ENCODE results near the gene CNOT11.
"Not testable (repeated sequence)": the region's sequence is repeated elsewhere in the genome, so short reads cannot be mapped to it uniquely, and the experiment has no call there.

The CNOT11 gene

DNA sequence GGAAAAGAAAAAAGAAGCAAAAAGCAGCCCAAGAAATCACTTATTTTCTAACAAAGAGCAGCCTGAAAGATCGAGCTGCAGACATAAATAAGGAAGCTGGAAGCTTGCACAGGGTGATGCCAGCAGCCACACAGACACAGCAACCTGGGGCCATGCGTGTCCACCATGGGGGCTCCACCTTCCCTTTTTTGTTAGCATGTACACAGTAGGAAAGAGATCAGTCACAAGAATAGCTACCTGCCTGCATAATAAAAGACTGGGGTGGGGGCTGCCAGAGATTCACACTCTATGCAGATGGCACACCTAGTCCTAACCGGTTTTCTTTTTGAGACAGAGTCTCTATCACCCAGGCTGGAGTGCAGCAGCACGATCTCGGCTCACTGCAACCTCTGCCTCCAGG is 2.9 kb upstream of the CNOT11 start:
- peaks cover 15% of the 10 kb centered on the region for H3K79me2 ChIP-seq
- no peak overlapping the region for H3K4me2 ChIP-seq (ENCODE audit: low read length)
- H3K9me3 ChIP-seq (ENCODE audit: control insufficient read depth, low read length), result no peaks in the 10 kb centered on the region
- TF ChIP-seq, protein P1, sequence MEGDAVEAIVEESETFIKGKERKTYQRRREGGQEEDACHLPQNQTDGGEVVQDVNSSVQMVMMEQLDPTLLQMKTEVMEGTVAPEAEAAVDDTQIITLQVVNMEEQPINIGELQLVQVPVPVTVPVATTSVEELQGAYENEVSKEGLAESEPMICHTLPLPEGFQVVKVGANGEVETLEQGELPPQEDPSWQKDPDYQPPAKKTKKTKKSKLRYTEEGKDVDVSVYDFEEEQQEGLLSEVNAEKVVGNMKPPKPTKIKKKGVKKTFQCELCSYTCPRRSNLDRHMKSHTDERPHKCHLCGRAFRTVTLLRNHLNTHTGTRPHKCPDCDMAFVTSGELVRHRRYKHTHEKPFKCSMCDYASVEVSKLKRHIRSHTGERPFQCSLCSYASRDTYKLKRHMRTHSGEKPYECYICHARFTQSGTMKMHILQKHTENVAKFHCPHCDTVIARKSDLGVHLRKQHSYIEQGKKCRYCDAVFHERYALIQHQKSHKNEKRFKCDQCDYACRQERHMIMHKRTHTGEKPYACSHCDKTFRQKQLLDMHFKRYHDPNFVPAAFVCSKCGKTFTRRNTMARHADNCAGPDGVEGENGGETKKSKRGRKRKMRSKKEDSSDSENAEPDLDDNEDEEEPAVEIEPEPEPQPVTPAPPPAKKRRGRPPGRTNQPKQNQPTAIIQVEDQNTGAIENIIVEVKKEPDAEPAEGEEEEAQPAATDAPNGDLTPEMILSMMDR (IDR thresholded peaks at IDR 0.05), result no peak
- H3K27me3 ChIP-seq (ENCODE audit: control insufficient read depth, insufficient read depth, low read length), result no peaks in the 10 kb centered on the region
- no peak overlapping the region for H3K27ac ChIP-seq
- no peak overlapping the region for H2AFZ ChIP-seq
- no peak overlapping the region for H3K9ac ChIP-seq
- peaks cover 5% of the 10 kb centered on the region for H3K4me1 ChIP-seq
- no peak overlapping the region for H3K4me3 ChIP-seq (ENCODE audit: low read depth, low read length)
- H3K36me3 ChIP-seq (ENCODE audit: control insufficient read depth, insufficient read depth, low read length), result no peaks in the 10 kb centered on the region

DNA sequence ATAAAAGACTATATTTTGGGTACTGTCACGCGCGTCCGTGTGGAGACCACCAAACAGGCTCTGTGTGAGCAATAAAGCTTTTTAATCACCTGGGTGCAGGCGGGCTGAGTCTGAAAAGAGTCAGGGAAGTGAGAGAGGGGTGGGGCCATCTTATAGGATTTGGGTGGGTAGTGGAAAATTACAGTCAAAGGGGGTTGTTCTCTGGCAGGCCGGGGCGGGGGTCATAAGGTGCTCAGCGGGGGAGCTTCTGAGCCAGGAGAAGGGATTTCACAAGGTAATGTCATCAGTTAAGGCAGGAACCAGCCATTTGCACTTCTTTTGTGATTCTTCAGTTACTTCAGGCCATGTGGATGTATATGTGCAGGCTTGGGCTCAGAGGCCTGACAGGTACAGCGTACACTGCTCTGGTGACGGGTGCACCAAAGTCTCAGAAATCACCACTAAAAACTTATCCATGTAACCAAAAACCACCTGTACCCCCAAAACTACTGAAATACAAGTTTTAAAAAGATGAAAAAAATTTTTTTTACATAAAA is 1.4 kb upstream of the CNOT11 start:
- H3K79me2 ChIP-seq, result peaks cover 22% of the 10 kb centered on the region

DNA sequence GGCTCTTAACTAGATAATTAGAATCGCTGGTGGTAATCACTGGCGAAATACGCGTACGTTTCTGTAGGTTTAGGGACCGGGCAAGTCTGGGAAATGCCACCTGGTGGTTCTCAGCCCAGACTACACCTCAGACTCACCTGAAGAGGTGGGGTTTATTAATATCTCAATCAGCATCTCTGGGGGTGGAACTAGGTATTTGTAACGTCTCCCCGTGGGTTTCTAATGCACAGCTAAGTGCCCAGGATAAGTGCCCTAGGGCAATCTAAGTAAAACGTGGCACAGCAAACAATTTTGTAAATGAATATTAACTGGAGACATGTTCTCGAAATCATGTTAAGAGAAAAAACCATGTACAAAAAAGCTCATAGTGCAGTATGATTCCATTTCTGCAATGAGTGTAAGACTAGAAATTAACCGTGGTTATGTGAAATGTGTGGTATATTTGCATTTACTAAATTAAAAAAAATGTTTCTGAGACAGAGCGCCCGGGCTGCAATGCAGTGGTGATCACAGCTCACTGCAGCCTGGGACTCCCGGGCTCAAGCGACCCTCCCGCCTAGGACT is 760 bp upstream of the CNOT11 start:
- TF ChIP-seq, protein P1 (IDR thresholded peaks at IDR 0.05), result peak; percentile 68
- H3K4me1 ChIP-seq, result peaks cover 5% of the 10 kb centered on the region
- H3K27ac ChIP-seq, result peak overlapping the region; percentile 86
- peak overlapping the region; percentile 72 for H3K4me2 ChIP-seq (ENCODE audit: low read length)
- H3K27me3 ChIP-seq (ENCODE audit: control insufficient read depth, insufficient read depth, low read length), result no peaks in the 10 kb centered on the region
- no peaks in the 10 kb centered on the region for H3K9me3 ChIP-seq (ENCODE audit: control insufficient read depth, low read length)
- H2AFZ ChIP-seq, result peak overlapping the region; percentile 97
- H3K9ac ChIP-seq, result no peak overlapping the region
- peaks cover 22% of the 10 kb centered on the region for H3K79me2 ChIP-seq
- H3K36me3 ChIP-seq (ENCODE audit: control insufficient read depth, insufficient read depth, low read length), result no peaks in the 10 kb centered on the region
- H3K4me3 ChIP-seq (ENCODE audit: low read depth, low read length), result peak overlapping the region; percentile 68

More for the DNA sequence above, 1.4 kb upstream of the CNOT11 start:
- H3K27ac ChIP-seq; H3K27me3 ChIP-seq (ENCODE audit: control insufficient read depth, insufficient read depth, low read length); H3K4me1 ChIP-seq; H3K9me3 ChIP-seq (ENCODE audit: control insufficient read depth, low read length); H3K4me2 ChIP-seq (ENCODE audit: low read length); H3K4me3 ChIP-seq (ENCODE audit: low read depth, low read length); H3K36me3 ChIP-seq (ENCODE audit: control insufficient read depth, insufficient read depth, low read length); H3K9ac ChIP-seq; H2AFZ ChIP-seq: not testable (repeated sequence)

GRCh38 chr2:101253013-101253702 is 472 bp downstream of the CNOT11 start:
- H3K27me3 ChIP-seq (ENCODE audit: control insufficient read depth, insufficient read depth, low read length), result no peaks in the 10 kb centered on the region
- H3K27ac ChIP-seq, result peak overlapping the region; percentile 86
- H3K4me2 ChIP-seq (ENCODE audit: low read length), result peak overlapping the region; percentile 97
- peaks cover 22% of the 10 kb centered on the region for H3K79me2 ChIP-seq
- H3K9ac ChIP-seq, result peak overlapping the region; percentile 85
- no peaks in the 10 kb centered on the region for H3K36me3 ChIP-seq (ENCODE audit: control insufficient read depth, insufficient read depth, low read length)
- H2AFZ ChIP-seq, result peak overlapping the region; percentile 97
- H3K9me3 ChIP-seq (ENCODE audit: control insufficient read depth, low read length), result no peaks in the 10 kb centered on the region
- TF ChIP-seq, protein P1 (IDR thresholded peaks at IDR 0.05), result no peak
- H3K4me1 ChIP-seq, result peaks cover 5% of the 10 kb centered on the region
- H3K4me3 ChIP-seq (ENCODE audit: low read depth, low read length), result peak overlapping the region; percentile 88

GRCh38 chr2:101253703-101254450 is 1.2 kb downstream of the CNOT11 start:
- H3K9me3 ChIP-seq (ENCODE audit: control insufficient read depth, low read length), result no peaks in the 10 kb centered on the region
- peak overlapping the region; percentile 85 for H3K9ac ChIP-seq
- H3K79me2 ChIP-seq, result peaks cover 22% of the 10 kb centered on the region
- H3K4me2 ChIP-seq (ENCODE audit: low read length), result peak overlapping the region; percentile 97
- TF ChIP-seq, protein P1 (IDR thresholded peaks at IDR 0.05), result no peak
- H3K36me3 ChIP-seq (ENCODE audit: control insufficient read depth, insufficient read depth, low read length), result no peaks in the 10 kb centered on the region
- peak overlapping the region; percentile 88 for H3K4me3 ChIP-seq (ENCODE audit: low read depth, low read length)
- no peak overlapping the region for H3K27ac ChIP-seq
- H3K4me1 ChIP-seq, result peaks cover 5% of the 10 kb centered on the region
- no peaks in the 10 kb centered on the region for H3K27me3 ChIP-seq (ENCODE audit: control insufficient read depth, insufficient read depth, low read length)
- no peak overlapping the region for H2AFZ ChIP-seq

Measured in parathyroid adenoma (tissue), 2 donors.